HG03175 (cell line): ENCODE measurements around the gene TBATA.

Experiments
- ATAC-seq: cut with Tn5 transposase; IDR thresholded peaks from one replicate; pipeline ENCODE4 v1.9.1; 2021; ENCODE audit warnings: mild to moderate bottlenecking, moderate library complexity; ENCODE audit not compliant: unreplicated experiment

Gene TBATA

DNA sequence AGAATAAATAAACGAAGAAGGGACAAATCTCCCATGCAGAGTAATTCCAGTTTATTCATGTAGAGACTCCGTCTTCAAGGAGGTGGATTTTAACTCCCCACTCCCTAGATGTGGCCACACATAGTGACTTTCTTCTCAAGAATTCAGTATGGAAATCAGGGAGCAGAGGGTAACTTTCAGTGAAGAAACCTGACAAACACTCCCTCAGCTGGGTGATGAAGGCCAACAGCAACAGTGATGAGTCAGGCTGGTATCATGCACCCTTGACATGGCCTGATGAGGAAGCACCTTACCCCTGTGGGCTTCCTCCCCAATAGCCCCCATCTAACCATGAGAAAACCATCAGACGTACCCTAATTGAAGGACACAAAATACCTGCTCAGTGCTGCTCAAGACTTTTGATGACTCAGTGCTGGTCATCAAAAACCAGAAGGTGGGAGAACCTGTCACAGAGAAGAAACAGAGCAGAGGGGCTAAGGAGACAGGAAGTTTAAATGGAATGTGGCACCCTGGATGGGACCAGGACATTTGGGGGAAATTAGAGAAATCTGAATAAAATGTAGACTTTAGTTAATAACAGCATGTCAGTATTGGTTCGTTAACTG, 62.3 kb downstream of the TBATA start:
- ATAC-seq, result no peak
